GM20000 (cell line): Measurements from ENCODE around the gene ZNF48.

Source experiments
- DNase-seq: peaks from one replicate; pipeline ENCODE4 v3.0.0; 2012; ENCODE audit warnings: low spot score
- TF ChIP-seq, protein P1 (sequence below): IDR thresholded peaks from 2 replicates; pipeline ENCODE4 v1.5.1; 2012; ENCODE audit warnings: mild to moderate bottlenecking, control low read depth; ENCODE audit errors: extremely low read depth, missing control alignments

The ZNF48 gene

DNA sequence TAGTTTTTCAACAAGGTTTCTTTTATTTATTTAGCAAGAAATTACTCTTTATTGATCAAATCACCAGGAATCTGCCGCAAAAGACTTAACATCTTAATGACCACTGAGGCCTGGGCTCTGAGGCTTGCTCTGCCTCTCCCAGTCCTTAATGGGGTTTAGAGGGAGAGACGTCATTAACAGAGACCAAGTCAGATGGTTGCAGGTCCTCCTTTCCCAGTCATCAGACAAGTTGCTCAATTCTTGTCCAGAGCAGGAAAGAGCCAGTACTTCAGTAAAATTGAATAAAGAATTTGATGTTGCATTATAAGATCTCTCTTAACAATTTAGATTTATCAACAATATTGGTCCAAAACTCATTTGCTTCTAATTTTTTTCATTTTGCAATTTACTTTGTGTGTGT is 48.4 kb downstream of the ZNF48 start:
- TF ChIP-seq, protein P1, sequence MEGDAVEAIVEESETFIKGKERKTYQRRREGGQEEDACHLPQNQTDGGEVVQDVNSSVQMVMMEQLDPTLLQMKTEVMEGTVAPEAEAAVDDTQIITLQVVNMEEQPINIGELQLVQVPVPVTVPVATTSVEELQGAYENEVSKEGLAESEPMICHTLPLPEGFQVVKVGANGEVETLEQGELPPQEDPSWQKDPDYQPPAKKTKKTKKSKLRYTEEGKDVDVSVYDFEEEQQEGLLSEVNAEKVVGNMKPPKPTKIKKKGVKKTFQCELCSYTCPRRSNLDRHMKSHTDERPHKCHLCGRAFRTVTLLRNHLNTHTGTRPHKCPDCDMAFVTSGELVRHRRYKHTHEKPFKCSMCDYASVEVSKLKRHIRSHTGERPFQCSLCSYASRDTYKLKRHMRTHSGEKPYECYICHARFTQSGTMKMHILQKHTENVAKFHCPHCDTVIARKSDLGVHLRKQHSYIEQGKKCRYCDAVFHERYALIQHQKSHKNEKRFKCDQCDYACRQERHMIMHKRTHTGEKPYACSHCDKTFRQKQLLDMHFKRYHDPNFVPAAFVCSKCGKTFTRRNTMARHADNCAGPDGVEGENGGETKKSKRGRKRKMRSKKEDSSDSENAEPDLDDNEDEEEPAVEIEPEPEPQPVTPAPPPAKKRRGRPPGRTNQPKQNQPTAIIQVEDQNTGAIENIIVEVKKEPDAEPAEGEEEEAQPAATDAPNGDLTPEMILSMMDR = no peak

DNA sequence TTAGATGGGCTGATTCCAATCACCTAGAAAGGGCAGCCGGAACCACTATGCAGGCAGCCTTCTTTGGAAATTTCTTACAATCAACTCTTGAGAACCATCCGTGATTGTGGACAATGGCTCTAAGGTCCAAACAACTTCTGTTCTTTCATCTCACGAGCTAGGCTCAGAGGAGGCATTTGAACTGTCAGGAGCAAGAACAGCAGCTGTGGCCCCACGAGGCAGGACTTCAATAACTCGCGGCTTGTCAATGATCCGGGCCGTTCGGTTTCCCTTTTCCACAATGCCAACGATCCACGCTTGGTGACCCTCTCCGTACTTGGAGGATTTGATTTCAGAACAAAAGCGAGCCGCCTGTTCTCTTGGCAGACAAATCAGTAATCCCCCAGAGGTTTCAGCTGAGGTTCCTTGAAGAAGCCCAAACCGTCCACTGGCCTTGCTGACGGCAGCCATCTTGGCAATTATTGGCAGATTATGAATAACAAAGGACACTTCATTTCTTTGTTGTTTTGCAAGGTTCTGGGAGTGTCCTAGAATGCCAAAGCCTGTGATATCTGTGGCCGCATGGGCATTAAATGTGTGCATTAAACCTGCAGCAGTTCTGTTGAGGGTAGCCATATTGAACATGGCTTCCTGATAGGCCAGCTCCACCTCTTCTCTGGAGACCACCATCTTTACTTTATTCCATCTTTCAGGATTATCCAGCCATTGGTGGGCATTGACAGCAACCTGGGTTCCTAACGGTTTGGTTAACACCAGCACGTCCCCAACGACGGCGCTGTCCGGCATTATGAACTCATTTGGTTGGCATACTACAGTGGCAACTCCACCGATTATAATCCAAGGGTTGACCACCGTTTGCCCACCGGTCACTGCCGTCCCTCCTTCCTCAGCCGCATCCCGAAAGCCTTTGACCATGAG is 49.3 kb downstream of the ZNF48 start:
- no peak for DNase-seq
- TF ChIP-seq, protein P1 = no peak

More for the DNA sequence above, 48.4 kb downstream of the ZNF48 start:
- DNase-seq = no peak

DNA sequence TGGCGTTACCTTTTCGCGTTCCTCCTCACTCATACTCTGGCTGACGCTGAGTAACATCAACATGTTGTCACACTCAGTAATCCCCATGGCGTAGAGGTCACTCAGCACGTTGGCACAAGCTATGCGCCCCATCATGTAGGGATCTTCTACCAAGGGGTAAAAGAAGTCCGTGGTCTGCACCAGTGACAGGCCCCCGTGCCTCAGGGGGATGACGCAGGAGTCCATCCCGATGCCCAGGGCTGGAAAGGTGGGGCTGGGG is 49.9 kb downstream of the ZNF48 start:
- no peak for DNase-seq
- TF ChIP-seq, protein P1 = no peak

DNA sequence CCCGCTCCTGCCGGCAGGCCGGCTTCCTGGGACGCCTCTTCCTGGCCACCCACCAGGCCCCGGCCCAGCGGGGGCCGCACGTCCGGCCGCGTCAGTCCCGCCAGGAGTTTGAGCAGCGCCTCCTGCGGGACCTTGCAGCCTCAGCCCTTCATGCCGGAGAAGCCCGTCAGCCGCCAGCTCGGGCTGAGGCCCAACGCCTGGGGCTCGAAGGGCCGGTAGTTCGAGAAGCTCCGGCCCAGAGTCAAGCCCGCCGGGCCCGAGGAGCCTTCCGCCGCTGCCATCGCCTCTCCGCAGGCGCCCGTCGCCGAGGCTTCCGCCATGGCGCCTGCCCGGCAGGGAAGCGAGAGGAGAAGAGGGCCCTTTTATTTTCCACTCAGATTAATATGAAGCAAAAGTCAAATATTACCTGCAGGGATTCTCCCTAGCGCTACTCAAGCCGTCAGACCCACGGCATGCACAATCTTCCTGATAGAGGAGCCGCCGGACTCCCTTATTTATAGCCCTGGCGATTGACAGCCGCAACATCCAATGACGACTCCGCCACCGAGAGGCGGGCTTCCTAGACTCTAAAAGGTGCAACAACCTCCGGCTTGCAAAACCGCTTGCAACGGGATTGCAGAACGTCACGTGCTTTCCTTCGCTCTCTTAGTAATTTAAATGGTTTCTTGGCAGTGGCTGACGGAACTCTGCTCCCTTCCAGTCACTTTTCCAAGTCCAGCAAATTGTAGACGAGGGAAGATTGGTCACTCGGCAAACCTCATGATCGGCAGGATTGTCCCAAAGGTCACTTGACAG is 50.4 kb downstream of the ZNF48 start, which contains the start of gene SEPHS2:
SEPHS2 (minus strand) TSS at position 467 of the 795 bp plus-strand sequence; CDS start at position 320, 147 bp downstream.
- peak; percentile 94 for DNase-seq
- TF ChIP-seq, protein P1 = peak; percentile 44

DNA sequence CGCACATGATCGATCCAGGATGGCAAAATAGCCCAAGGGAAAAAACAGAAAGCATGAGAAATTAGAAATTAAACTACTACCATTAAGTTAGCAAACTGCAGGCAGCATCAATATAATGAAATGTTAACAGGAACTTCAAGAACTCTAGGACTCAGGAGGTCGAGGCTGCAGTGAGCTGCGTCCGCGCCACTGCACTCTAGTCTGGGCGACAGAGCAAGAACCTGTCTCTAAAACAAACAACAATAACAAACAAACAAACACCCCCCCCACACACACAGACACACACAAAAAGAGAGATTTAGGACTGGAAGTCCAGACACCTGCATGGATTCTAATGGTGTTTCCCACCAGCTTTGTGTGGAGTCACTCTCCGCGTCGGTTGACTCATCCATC is 51.0 kb downstream of the ZNF48 start:
- TF ChIP-seq, protein P1 = no peak
- DNase-seq = no peak

DNA sequence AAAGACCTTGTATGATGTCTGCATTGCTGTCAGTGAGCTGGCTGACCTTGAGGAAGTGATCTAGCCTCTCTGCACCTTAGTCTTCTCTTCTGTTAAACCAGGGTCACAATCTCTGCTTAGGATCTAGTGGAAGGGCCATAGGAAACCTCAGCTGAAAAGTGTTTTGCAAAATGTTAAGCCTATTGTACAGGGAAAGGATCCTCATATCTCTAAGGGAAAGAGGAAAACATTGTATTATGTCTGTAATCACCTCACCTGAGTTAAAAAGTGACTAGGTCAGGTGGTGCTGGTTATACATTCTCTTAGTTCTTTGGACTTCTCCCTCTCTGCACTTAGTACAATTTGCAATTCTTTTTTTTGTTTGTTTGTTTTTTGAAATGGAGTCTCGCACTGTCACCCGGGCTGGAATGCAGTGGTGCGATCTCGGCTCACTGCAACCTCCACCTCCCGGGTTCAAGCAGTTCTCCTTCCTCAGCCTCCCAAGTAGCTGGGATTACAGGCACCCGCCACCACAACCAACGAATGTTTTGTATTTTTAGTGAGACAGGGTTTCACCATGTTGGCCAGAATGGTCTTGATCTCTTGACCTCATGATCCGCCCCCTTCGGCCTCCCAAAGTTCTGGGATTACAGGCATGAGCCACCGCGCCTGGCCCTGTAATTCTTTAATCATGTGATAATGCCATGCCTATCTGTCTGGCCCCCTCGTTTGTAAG is 52.4 kb downstream of the ZNF48 start:
- DNase-seq = no peak
- TF ChIP-seq, protein P1 = no peak
